ENCODE measurements around the gene CCR5.

GRCh38 chr3:46351646-46352045 is 19.1 kb upstream of the CCR5 start:
- TF ChIP-seq CTCF (CRISPR knock-in tag; IDR thresholded peaks at IDR 0.05) (no peak), RBM39 (IDR thresholded peaks at IDR 0.05; ENCODE audit: low read depth, low read length, poor library complexity, severe bottlenecking) (no peak), ZNF713 (CRISPR knock-in tag; IDR thresholded peaks at IDR 0.05) (no peak), CHD2 (IDR thresholded peaks at IDR 0.05; ENCODE audit: low read depth, low read length) (no peak), SIX1 (CRISPR knock-in tag; IDR thresholded peaks at IDR 0.05; ENCODE audit: borderline replicate concordance) (no peak), ZNF3 (CRISPR knock-in tag; IDR thresholded peaks at IDR 0.05) (no peak)
